GM19328 (cell line): ENCODE data around the gene DAB2IP.

Source experiments
- ATAC-seq: cut with Tn5 transposase; IDR thresholded peaks from one replicate; pipeline ENCODE4 v1.9.1; 2021; ENCODE audit warnings: mild to moderate bottlenecking, moderate library complexity; ENCODE audit not compliant: unreplicated experiment

Gene DAB2IP

GRCh38 chr9:121827251-121827967 lies 176.0 kb downstream of the DAB2IP start:
- no peak for ATAC-seq

- ATAC-seq = no peak
Measured at GRCh38 chr9:121830441-121831140, 179.2 kb downstream of the DAB2IP start.

DNA sequence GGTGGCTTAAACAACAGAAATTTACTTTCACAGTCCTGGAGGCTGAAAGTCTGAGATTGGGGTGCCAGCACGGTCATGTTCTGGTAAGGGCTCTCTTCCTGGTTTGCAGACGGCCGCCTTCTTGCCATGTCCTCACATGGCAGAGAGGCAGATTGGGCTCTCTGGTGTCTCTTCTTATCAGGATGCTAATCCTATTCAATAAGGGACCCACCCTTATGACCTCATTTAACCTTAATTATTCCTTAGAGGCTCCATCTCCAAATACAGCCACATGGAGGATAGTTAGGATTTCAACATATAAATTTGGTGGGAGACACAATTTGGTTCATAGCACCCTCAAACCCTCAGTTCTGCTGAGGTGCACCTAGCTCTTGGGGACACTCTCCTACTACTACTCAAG lies 180.4 kb downstream of the DAB2IP start:
- no peak for ATAC-seq

DNA sequence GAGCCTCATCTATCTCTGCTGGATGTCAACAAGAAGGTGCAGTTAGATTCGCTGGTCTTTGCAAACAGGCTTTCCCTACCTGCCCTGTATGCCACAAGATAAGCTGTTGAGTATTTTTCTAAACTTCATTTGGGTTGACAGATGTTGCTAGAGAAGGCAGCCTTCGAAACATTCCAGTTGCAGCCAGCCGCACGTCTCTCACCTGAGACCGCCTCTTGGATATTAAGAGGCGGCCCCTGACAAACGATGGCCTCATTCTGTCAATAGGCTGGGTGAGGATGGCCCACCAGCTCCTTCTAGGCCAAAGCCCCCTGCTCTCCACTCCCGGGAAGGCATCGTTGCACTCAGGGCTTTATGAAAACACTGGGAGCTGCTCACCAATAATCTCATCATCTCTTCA lies 181.6 kb downstream of the DAB2IP start:
- ATAC-seq = no peak
